Heart left ventricle (tissue), 13 donors: ENCODE measurements around the gene ZBTB40.

Source experiments
- POLR2A ChIP-seq, 2 donors: fragments of 450-650 bp; IDR thresholded peaks; one replicate each; pipeline ENCODE4 v1.6.1; 2017; ENCODE audit warnings: antibody characterized with exemption in 2 of 2, mild to moderate bottlenecking in 2 of 2, moderate library complexity in 2 of 2
- TF ChIP-seq, protein P1 (sequence below), 12 donors: fragments of 200-600 bp; sonication (generic) in 4 of 12; IDR thresholded peaks; one replicate each; pipeline versions ENCODE4 v1.5.0 to v1.8.0; 2018 to 2022; ENCODE audit warnings: antibody characterized with exemption in 12 of 12, mild to moderate bottlenecking in 5 of 12
- donor health status: ischemic (EF 13 %, LVEDD 7.1; RV severe dilation, severe dysfunction).
- donor health status: DM: no; HTN: yes; CAD: no.
- donor health status: DM: no; HTN: no; CAD: no.
- donor health status: ischemic (EF 25% LVEDD 6.9; RV normal size, moderate dysfunction).
- donor health status: ischemic (EF 25% LVEDD 5.7; RV mildly dilated, moderate dysfunction).
- donor health status: ischemic (EF 35%, LVEDD 5.7; RV mildly dilated, moderate dysfunction).
- donor health status: nonischemic (EF 11% LVEDD 7.7; RV severe dilation, severe dysfunction).
- donor health status: DM: yes; HTN: yes; CAD: no.
- donor health status: PGD.
- donor health status: ischemic (EF 29% LVEDD 5.4; RV normal size, mild dysfunction).
- donor health status: nonischemic (EF 23%, LVEDD 6.1; RV moderate dilation, normal function).

DNA sequence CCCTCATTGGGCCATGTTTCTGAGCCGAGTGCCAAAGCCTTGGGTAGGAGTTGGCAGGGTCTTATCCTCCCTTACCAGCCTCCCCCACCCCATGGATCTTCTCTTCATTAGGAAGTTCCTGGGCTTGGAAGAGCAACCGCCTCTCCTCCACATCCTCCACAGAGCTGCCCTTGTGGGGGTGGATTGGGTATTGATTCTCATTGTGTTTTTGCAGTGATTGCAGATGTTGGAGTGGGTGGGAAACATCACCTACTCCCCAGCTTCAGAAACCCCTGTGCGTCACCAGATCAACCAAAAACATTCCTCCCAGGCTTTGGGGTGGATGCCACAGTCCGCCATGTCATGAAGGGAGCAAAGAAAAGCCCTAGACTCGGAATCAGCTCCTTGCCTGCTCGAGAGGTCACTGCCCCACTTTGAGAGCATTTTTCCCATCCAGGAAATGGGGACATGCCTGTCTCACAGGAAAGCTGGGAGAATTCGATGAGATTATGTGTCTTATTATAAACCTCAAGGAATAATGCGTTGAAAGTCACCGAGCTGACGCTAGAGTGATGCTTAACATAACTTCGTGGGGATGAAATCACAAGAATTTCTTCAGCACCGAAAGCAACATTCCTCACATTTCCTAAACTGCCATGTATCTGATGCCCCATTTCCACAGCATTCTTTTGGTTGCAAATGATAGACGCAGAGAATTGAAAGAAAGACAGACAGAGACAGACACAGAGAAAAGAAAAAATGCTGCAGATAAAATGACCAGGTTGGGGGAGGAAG is 44.7 kb upstream of the ZBTB40 start:
- TF ChIP-seq, protein P1, sequence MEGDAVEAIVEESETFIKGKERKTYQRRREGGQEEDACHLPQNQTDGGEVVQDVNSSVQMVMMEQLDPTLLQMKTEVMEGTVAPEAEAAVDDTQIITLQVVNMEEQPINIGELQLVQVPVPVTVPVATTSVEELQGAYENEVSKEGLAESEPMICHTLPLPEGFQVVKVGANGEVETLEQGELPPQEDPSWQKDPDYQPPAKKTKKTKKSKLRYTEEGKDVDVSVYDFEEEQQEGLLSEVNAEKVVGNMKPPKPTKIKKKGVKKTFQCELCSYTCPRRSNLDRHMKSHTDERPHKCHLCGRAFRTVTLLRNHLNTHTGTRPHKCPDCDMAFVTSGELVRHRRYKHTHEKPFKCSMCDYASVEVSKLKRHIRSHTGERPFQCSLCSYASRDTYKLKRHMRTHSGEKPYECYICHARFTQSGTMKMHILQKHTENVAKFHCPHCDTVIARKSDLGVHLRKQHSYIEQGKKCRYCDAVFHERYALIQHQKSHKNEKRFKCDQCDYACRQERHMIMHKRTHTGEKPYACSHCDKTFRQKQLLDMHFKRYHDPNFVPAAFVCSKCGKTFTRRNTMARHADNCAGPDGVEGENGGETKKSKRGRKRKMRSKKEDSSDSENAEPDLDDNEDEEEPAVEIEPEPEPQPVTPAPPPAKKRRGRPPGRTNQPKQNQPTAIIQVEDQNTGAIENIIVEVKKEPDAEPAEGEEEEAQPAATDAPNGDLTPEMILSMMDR (IDR thresholded peaks at IDR 0.05) = no peak
- no peak for TF ChIP-seq POLR2A (IDR thresholded peaks at IDR 0.05)
